Hepatocyte (in vitro differentiated cells): ENCODE results near the gene SNHG17. TPM values are rescaled to one million over a fixed set of nuclear protein-coding genes. Genes with fewer than 3 reads are reported as not detected.
"Not testable (repeated sequence)": the region's sequence is repeated elsewhere in the genome, so short reads cannot be mapped to it uniquely, and the experiment has no call there.

ENCODE experiments used
- DNase-seq: peaks from one replicate; pipeline ENCODE4 v3.0.0-alpha.2; 2016; ENCODE audit warnings: low spot score
- H2AFZ ChIP-seq: fragments of 200-600 bp; sonication (generic); 2 replicates; pipeline ENCODE4 v1.6.0; 2016; ENCODE audit warnings: antibody characterized with exemption, mild to moderate bottlenecking
- H3K27ac ChIP-seq: fragments of 200-600 bp; sonication (generic); 2 replicates; pipeline ENCODE4 v1.5.1; 2016; ENCODE audit warnings: mild to moderate bottlenecking
- H3K27me3 ChIP-seq: fragments of 200-600 bp; sonication (generic); 2 replicates; pipeline ENCODE4 v1.6.1; 2016
- H3K36me3 ChIP-seq: fragments of 200-600 bp; sonication (generic); replicated peaks from 2 replicates; pipeline ENCODE4 v1.5.1; 2016; ENCODE audit warnings: low read depth; ENCODE audit not compliant: insufficient read depth
- H3K4me1 ChIP-seq: fragments of 200-600 bp; sonication (generic); 2 replicates; pipeline ENCODE4 v1.5.1; 2016; ENCODE audit warnings: mild to moderate bottlenecking, moderate library complexity; ENCODE audit not compliant: insufficient read depth
- H3K4me2 ChIP-seq: fragments of 200-600 bp; sonication (generic); 2 replicates; pipeline ENCODE4 v1.6.0; 2016
- H3K4me3 ChIP-seq: fragments of 200-600 bp; sonication (generic); 2 replicates; pipeline ENCODE4 v1.5.1; 2016; ENCODE audit warnings: mild to moderate bottlenecking
- H3K79me2 ChIP-seq: fragments of 200-600 bp; sonication (generic); 2 replicates; pipeline ENCODE4 v1.6.0; 2017; ENCODE audit warnings: mild to moderate bottlenecking
- H3K9me2 ChIP-seq: fragments of 200-600 bp; sonication (generic); replicated peaks from 2 replicates; pipeline ENCODE4 v1.6.0; 2017; ENCODE audit warnings: mild to moderate bottlenecking; ENCODE audit not compliant: insufficient read depth
- H3K9me3 ChIP-seq: fragments of 200-600 bp; sonication (generic); 2 replicates; pipeline ENCODE4 v1.5.1; 2016; ENCODE audit warnings: low read depth, mild to moderate bottlenecking
- H4K20me1 ChIP-seq: fragments of 200-600 bp; sonication (generic); 2 replicates; pipeline ENCODE4 v1.6.0; 2016; ENCODE audit warnings: mild to moderate bottlenecking; ENCODE audit not compliant: insufficient read depth, poor library complexity, severe bottlenecking
- EZH2 ChIP-seq: fragments of 200-600 bp; sonication (generic); IDR thresholded peaks from 2 replicates; pipeline ENCODE4 v1.6.1; 2016; ENCODE audit warnings: antibody characterized with exemption, mild to moderate bottlenecking, borderline replicate concordance
- EZH2phosphoT487 ChIP-seq: fragments of 200-600 bp; sonication (generic); IDR thresholded peaks from one replicate; pipeline ENCODE4 v1.6.1; 2018; ENCODE audit warnings: antibody characterized with exemption, mild to moderate bottlenecking, low read depth, moderate library complexity; ENCODE audit not compliant: unreplicated experiment, severe bottlenecking
- WGBS: methylation state at CpG from one replicate; pipeline ENCODE4 v1.1.6; 2016; ENCODE audit warnings: low lambda C conversion rate; ENCODE audit errors: missing lambda C conversion rate; 5-methylcytosine and 5-hydroxymethylcytosine counted together
- polyA plus RNA-seq: library from polyadenylated mRNA; unstranded; fragments of >200 nt; fragmentation: Nextera tagmentation; extraction: Ambion mirVana; gene quantifications from 2 replicates; pipeline ENCODE4 v1.2.1, GENCODE V29; 2016
- total RNA-seq: library from RNA; depleted of rRNA; stranded (reverse); fragments of >200 nt; gene quantifications from 2 replicates; pipeline ENCODE4 v1.2.3, GENCODE V29; 2014
- TF ChIP-seq, protein P1 (sequence below): fragments of 200-600 bp; sonication (generic); IDR thresholded peaks from 2 replicates; pipeline ENCODE4 v1.5.1; 2016; ENCODE audit warnings: antibody characterized with exemption, mild to moderate bottlenecking; ENCODE audit not compliant: poor library complexity

Gene SNHG17
- total and polyA plus RNA-seq, 2 experiments from 2014 or later: 8.5 to 24.3 TPM

DNA sequence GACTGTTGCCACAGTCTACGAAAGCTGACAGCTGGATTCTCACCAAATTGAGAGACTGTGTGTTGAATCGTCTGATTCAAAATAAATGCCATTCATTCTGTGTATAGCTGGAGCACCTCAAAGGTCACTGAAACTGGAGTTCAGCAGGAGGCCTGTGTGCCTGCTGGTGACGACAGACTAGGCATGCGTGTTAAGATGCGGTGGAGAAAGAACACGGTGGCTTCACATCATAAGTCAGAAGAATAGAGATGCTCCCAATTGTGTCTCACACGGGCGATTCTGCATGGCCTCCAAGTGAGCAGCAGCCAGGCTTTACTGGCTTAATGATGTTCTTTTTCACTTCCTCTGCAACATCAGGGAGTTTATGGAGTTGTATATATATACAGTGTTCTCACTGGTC, 32.3 kb downstream of the SNHG17 start:
- Histone ChIP-seq H3K4me1 (no peaks in the 10 kb centered on the region), H3K4me3 (no peak overlapping the region), H2AFZ (no peak overlapping the region), H4K20me1 (no peaks in the 10 kb centered on the region), H3K36me3 (no peaks in the 10 kb centered on the region), H3K9me2 (no peaks in the 10 kb centered on the region), H3K4me2 (no peak overlapping the region), H3K27me3 (no peaks in the 10 kb centered on the region), H3K79me2 (no peaks in the 10 kb centered on the region), H3K9me3 (no peaks in the 10 kb centered on the region), H3K27ac (no peak overlapping the region)
- TF ChIP-seq, protein P1, sequence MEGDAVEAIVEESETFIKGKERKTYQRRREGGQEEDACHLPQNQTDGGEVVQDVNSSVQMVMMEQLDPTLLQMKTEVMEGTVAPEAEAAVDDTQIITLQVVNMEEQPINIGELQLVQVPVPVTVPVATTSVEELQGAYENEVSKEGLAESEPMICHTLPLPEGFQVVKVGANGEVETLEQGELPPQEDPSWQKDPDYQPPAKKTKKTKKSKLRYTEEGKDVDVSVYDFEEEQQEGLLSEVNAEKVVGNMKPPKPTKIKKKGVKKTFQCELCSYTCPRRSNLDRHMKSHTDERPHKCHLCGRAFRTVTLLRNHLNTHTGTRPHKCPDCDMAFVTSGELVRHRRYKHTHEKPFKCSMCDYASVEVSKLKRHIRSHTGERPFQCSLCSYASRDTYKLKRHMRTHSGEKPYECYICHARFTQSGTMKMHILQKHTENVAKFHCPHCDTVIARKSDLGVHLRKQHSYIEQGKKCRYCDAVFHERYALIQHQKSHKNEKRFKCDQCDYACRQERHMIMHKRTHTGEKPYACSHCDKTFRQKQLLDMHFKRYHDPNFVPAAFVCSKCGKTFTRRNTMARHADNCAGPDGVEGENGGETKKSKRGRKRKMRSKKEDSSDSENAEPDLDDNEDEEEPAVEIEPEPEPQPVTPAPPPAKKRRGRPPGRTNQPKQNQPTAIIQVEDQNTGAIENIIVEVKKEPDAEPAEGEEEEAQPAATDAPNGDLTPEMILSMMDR: no peak
- TF ChIP-seq EZH2: no peak
- TF ChIP-seq EZH2phosphoT487: no peak
- no peak for DNase-seq
- WGBS: 78% methylated on average over 8 of the region's 8 CpGs

DNA sequence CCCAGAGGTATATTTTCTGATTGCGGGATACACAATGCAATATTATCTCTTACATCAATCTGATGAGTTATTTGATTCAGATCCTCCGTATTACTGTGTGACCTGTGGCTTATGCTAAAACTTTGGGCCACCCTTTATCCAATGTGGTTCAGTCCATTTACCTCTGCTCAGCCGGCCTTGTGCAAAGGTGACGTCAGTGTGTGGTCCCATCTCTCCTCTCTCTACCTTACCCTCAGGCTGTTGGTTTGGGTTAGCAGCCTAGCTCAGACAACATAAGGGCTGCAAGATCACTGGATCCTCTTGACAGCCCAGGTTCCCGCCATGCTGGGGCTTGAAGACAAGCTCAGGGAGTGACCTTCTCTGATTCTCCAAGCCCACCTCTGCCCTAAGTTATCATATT, 33.0 kb downstream of the SNHG17 start:
- H3K9me2 ChIP-seq: no peaks in the 10 kb centered on the region
- no peak overlapping the region for H2AFZ ChIP-seq
- TF ChIP-seq EZH2: no peak
- no peak for TF ChIP-seq EZH2phosphoT487
- TF ChIP-seq, protein P1: no peak
- no peak overlapping the region for H3K27ac ChIP-seq
- 89% methylated on average over 5 of the region's 5 CpGs for WGBS
- no peaks in the 10 kb centered on the region for H3K79me2 ChIP-seq
- no peaks in the 10 kb centered on the region for H3K9me3 ChIP-seq
- no peaks in the 10 kb centered on the region for H3K36me3 ChIP-seq
- H3K27me3 ChIP-seq: no peaks in the 10 kb centered on the region
- H3K4me3 ChIP-seq: no peak overlapping the region
- no peaks in the 10 kb centered on the region for H3K4me1 ChIP-seq
- H3K4me2 ChIP-seq: no peak overlapping the region
- no peaks in the 10 kb centered on the region for H4K20me1 ChIP-seq
- DNase-seq: no peak

DNA sequence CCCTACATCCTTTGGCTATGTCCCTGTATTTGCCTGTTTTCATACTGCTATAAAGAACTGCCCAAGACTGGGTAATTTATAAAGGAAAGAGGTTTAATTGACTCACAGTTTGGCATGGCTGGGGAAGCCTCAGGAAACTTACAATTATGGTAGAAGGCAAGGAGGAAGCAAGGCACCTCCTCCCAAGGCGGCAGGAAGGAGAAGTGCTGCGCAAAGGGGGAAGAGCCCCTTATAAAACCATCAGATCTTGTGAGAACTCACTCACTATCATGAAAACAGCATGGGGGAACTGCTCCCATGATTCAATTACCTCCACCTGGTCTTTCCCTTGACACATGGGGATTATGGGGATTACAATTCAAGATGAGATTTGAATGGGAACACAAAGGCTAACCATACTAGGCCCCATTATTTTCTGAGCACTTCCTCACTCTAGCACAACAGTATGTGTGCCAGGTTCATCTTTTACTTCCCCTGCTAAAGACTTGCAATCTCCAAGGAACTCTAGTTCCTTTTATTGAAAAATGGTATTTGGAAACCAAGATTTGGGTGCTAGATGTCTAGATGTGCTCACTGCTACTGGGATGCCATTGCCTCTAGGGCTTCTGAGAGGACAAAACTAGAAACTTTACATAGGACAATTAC, 39.3 kb downstream of the SNHG17 start:
- not testable (repeated sequence) for H3K27me3 ChIP-seq, H3K9me3 ChIP-seq, H3K36me3 ChIP-seq, H3K4me2 ChIP-seq, H3K27ac ChIP-seq, H4K20me1 ChIP-seq, H2AFZ ChIP-seq, H3K4me1 ChIP-seq, H3K9me2 ChIP-seq, H3K79me2 ChIP-seq, H3K4me3 ChIP-seq, DNase-seq
- WGBS: 91% methylated on average over 2 of the region's 2 CpGs

DNA sequence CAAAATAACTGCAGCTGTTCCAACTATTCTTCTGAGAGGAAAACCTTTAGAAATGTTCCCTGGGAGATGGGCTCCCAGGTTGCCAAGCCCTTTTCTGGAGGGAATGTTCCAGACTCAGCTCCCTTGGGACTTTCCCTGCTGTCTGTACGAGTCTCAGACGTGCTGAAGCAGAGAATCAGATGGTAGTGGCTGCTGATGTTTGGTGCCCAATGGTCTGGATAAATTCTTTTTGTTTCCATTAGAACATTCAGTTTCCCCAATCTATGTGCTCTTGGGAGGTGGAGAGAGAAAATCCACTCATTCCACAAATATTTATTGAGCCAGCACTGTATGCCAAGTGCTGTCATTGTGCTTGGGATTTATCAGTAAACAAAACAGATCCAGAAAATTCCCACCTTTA, 40.0 kb downstream of the SNHG17 start:
- Histone ChIP-seq H4K20me1 (no peaks in the 10 kb centered on the region), H2AFZ (no peak overlapping the region), H3K79me2 (no peaks in the 10 kb centered on the region), H3K27me3 (no peaks in the 10 kb centered on the region), H3K4me3 (no peak overlapping the region), H3K27ac (no peak overlapping the region), H3K4me2 (no peak overlapping the region), H3K4me1 (peaks cover 4% of the 10 kb centered on the region), H3K9me2 (no peaks in the 10 kb centered on the region), H3K9me3 (no peaks in the 10 kb centered on the region), H3K36me3 (no peaks in the 10 kb centered on the region)
- 50% methylated on average over 2 of the region's 2 CpGs for WGBS
- TF ChIP-seq EZH2: no peak
- no peak for DNase-seq
